Astrocyte of the cerebellum (primary cell): ENCODE results near the gene C4orf33.

Experiments
- DNase-seq: peaks from one replicate; pipeline ENCODE4 v3.0.0-alpha.2; 2011; ENCODE audit warnings: low read depth
- H3K4me3 ChIP-seq: 2 replicates; pipeline ENCODE4 v1.5.1; 2011; ENCODE audit warnings: mild to moderate bottlenecking, low read depth, low read length, moderate library complexity
- CTCF ChIP-seq: IDR thresholded peaks from 2 replicates; pipeline ENCODE4 v1.5.1; 2012; ENCODE audit warnings: low read length, low read depth, moderate library complexity, mild to moderate bottlenecking; ENCODE audit errors: missing control alignments
- in situ Hi-C: cut with HindIII; loops from 2 replicates; pipeline ENCODE4 v1.10.0; 2017; ENCODE audit warnings: low sequenced_read_pairs

The C4orf33 gene

GRCh38 chr4:129094347-129094746 lies 1.6 kb upstream of the C4orf33 start:
- in situ Hi-C loops = no loop called here
- no peak overlapping the region for H3K4me3 ChIP-seq
- DNase-seq = no peak
- TF ChIP-seq CTCF = no peak

GRCh38 chr4:129098531-129099001 lies 2.6 kb downstream of the C4orf33 start:
- no peak for TF ChIP-seq CTCF
- in situ Hi-C loops = no loop called here
- DNase-seq = no peak

GRCh38 chr4:129109965-129110824 lies 14.2 kb downstream of the C4orf33 start:
- DNase-seq = no peak
- no peak for TF ChIP-seq CTCF
- H3K4me3 ChIP-seq = no peak overlapping the region
- in situ Hi-C loops = no loop called here

More at GRCh38 chr4:129098531-129099001, 2.6 kb downstream of the C4orf33 start:
- no peak overlapping the region for H3K4me3 ChIP-seq

GRCh38 chr4:129110931-129111330 lies 15.0 kb downstream of the C4orf33 start:
- in situ Hi-C loops = no loop called here
- no peak for DNase-seq
- H3K4me3 ChIP-seq = no peak overlapping the region
- no peak for TF ChIP-seq CTCF

GRCh38 chr4:129111919-129112318 lies 16.0 kb downstream of the C4orf33 start:
- H3K4me3 ChIP-seq = no peak overlapping the region
- in situ Hi-C loops = no loop called here
- DNase-seq = no peak
- no peak for TF ChIP-seq CTCF

- in situ Hi-C loops = no loop called here
- no peak for DNase-seq
- no peak overlapping the region for H3K4me3 ChIP-seq
- no peak for TF ChIP-seq CTCF
Measured at GRCh38 chr4:129113434-129113833, 17.5 kb downstream of the C4orf33 start.
